Loucy (cell line): Measurements from ENCODE around the gene SF3B2.

ENCODE experiments used
- H2AFZ ChIP-seq: fragments of 200-600 bp; sonication (generic); 2 replicates; pipeline ENCODE4 v1.6.0; 2016; ENCODE audit warnings: antibody characterized with exemption, mild to moderate bottlenecking, low read length, moderate library complexity
- H3F3A ChIP-seq: fragments of 200-600 bp; 2 replicates; pipeline ENCODE4 v1.6.0; 2016; ENCODE audit warnings: antibody characterized with exemption, low read depth, mild to moderate bottlenecking
- H3K27me3 ChIP-seq: fragments of 200-600 bp; sonication (generic); 2 replicates; pipeline ENCODE4 v1.6.1; 2014; ENCODE audit warnings: low read length, mild to moderate bottlenecking; ENCODE audit not compliant: insufficient read depth, poor library complexity, severe bottlenecking
- H3K36me3 ChIP-seq: fragments of 200-600 bp; sonication (generic); 2 replicates; pipeline ENCODE4 v1.6.1; 2016; ENCODE audit warnings: low read length; ENCODE audit not compliant: insufficient read depth
- H3K4me1 ChIP-seq: fragments of 200-600 bp; sonication (generic); 2 replicates; pipeline ENCODE4 v1.5.1; 2014; ENCODE audit warnings: low read length, mild to moderate bottlenecking; ENCODE audit not compliant: insufficient read depth, poor library complexity, severe bottlenecking
- H3K4me2 ChIP-seq: fragments of 200-600 bp; sonication (generic); 2 replicates; pipeline ENCODE4 v1.6.0; 2014; ENCODE audit warnings: antibody characterized with exemption, low read length, low read depth, mild to moderate bottlenecking; ENCODE audit not compliant: poor library complexity, severe bottlenecking
- H3K4me3 ChIP-seq: fragments of 200-600 bp; sonication (generic); 2 replicates; pipeline ENCODE4 v1.5.1; 2014; ENCODE audit warnings: low read length, mild to moderate bottlenecking, mixed read lengths; ENCODE audit not compliant: poor library complexity, severe bottlenecking
- H3K79me2 ChIP-seq: fragments of 200-600 bp; sonication (generic); 2 replicates; pipeline ENCODE4 v1.6.1; 2014; ENCODE audit warnings: low read length; ENCODE audit not compliant: insufficient read depth
- H3K9ac ChIP-seq: fragments of 200-600 bp; sonication (generic); 2 replicates; pipeline ENCODE4 v1.6.0; 2014; ENCODE audit warnings: mild to moderate bottlenecking, low read depth, low read length, moderate library complexity; ENCODE audit not compliant: poor library complexity, severe bottlenecking
- H3K9me2 ChIP-seq: fragments of 200-600 bp; sonication (generic); replicated peaks from 2 replicates; pipeline ENCODE4 v1.6.1; 2016; ENCODE audit warnings: low read depth, low read length, mixed read lengths
- H3K9me3 ChIP-seq: fragments of 200-600 bp; sonication (generic); 2 replicates; pipeline ENCODE4 v1.6.1; 2014; ENCODE audit warnings: mild to moderate bottlenecking, antibody characterized with exemption, low read length, low read depth; ENCODE audit not compliant: insufficient read depth
- H4K20me1 ChIP-seq: fragments of 200-600 bp; sonication (generic); 2 replicates; pipeline ENCODE4 v1.6.0; 2014; ENCODE audit warnings: antibody characterized with exemption, low read length, mild to moderate bottlenecking; ENCODE audit not compliant: insufficient read depth, poor library complexity, severe bottlenecking
- CTCF ChIP-seq: fragments of 200-600 bp; sonication (generic); conservative IDR thresholded peaks from 2 replicates; pipeline ENCODE4 v1.5.1; 2014; ENCODE audit warnings: mild to moderate bottlenecking, antibody characterized with exemption, low read length
- EZH2phosphoT487 ChIP-seq: fragments of 200-600 bp; IDR thresholded peaks from 2 replicates; pipeline ENCODE4 v1.6.1; 2018; ENCODE audit warnings: antibody characterized with exemption, mild to moderate bottlenecking, moderate library complexity, borderline replicate concordance

Gene SF3B2

GRCh38 chr11:66073669-66074068 is 21.5 kb downstream of the SF3B2 start:
- no peaks in the 10 kb centered on the region for H4K20me1 ChIP-seq
- no peak overlapping the region for H2AFZ ChIP-seq
- H3K79me2 ChIP-seq, result peaks cover 22% of the 10 kb centered on the region; the same call in 1 of the 2 replicates
- no peaks in the 10 kb centered on the region for H3K9me3 ChIP-seq
- TF ChIP-seq EZH2phosphoT487, result no peak
- TF ChIP-seq CTCF, result no peak
- peaks cover 26% of the 10 kb centered on the region for H3K4me1 ChIP-seq
- H3K4me3 ChIP-seq, result no peak overlapping the region
- no peaks in the 10 kb centered on the region for H3K9me2 ChIP-seq
- no peaks in the 10 kb centered on the region for H3K27me3 ChIP-seq
- H3F3A ChIP-seq, result peaks cover 10% of the 10 kb centered on the region
- H3K36me3 ChIP-seq, result peaks cover 5% of the 10 kb centered on the region; the same call in 1 of the 2 replicates
- no peak overlapping the region for H3K9ac ChIP-seq
- no peak overlapping the region for H3K4me2 ChIP-seq

- Histone ChIP-seq H3K9ac (no peak overlapping the region), H3K36me3 (no peaks in the 10 kb centered on the region), H2AFZ (no peak overlapping the region), H3K9me3 (no peaks in the 10 kb centered on the region), H3K9me2 (no peaks in the 10 kb centered on the region), H3K4me2 (no peak overlapping the region), H3K4me1 (peaks cover 26% of the 10 kb centered on the region), H3K27me3 (no peaks in the 10 kb centered on the region), H3K79me2 (peaks cover 22% of the 10 kb centered on the region; the same call in 1 of the 2 replicates), H4K20me1 (no peaks in the 10 kb centered on the region), H3K4me3 (no peak overlapping the region), H3F3A (no peaks in the 10 kb centered on the region)
- TF ChIP-seq EZH2phosphoT487 (no peak), CTCF (no peak)
Measured at GRCh38 chr11:66075273-66075672, 23.1 kb downstream of the SF3B2 start.

- Histone ChIP-seq H3K4me1 (peaks cover 31% of the 10 kb centered on the region), H3K9me2 (no peaks in the 10 kb centered on the region), H2AFZ (no peak overlapping the region), H4K20me1 (no peaks in the 10 kb centered on the region), H3F3A (no peaks in the 10 kb centered on the region), H3K9ac (no peak overlapping the region), H3K27me3 (no peaks in the 10 kb centered on the region), H3K9me3 (no peaks in the 10 kb centered on the region), H3K4me3 (no peak overlapping the region), H3K79me2 (peaks cover 18% of the 10 kb centered on the region; the same call in 1 of the 2 replicates), H3K4me2 (no peak overlapping the region), H3K36me3 (no peaks in the 10 kb centered on the region)
- TF ChIP-seq CTCF, result no peak
- TF ChIP-seq EZH2phosphoT487, result no peak
Measured at GRCh38 chr11:66076561-66076960, 24.4 kb downstream of the SF3B2 start.
